BJ (cell line): ENCODE data around the gene SNRPA1. TPM values are rescaled to one million over a fixed set of nuclear protein-coding genes. Genes with fewer than 3 reads are reported as not detected.

Source experiments
- CTCF ChIA-PET: fragments of 350-600 bp; formaldehyde crosslinking; extraction: SDS; loops from one replicate; lab custom pipeline; 2021; ENCODE audit warnings: antibody characterized with exemption, inconsistent platforms; lab: Yijun Ruan, JAX
- POLR2A ChIA-PET: fragments of 300-600 bp; sonication (Branson Sonifier 250); formaldehyde crosslinking; extraction: SDS; loops from one replicate; lab custom pipeline; 2021; ENCODE audit warnings: antibody characterized with exemption; lab: Charles Lee
- DNase-seq: peaks from one replicate; pipeline ENCODE4 v3.0.0-alpha.2; 2011; ENCODE audit warnings: low read depth
- H3K27me3 ChIP-seq: 2 replicates; pipeline ENCODE4 v1.6.0; 2011; ENCODE audit warnings: low read length; ENCODE audit not compliant: control insufficient read depth, insufficient read depth
- H3K36me3 ChIP-seq: 2 replicates; pipeline ENCODE4 v1.5.1; 2011; ENCODE audit warnings: low read length; ENCODE audit not compliant: control insufficient read depth, insufficient read depth
- H3K4me3 ChIP-seq: 2 replicates; pipeline ENCODE4 v1.5.1; 2011; ENCODE audit warnings: low read depth, mild to moderate bottlenecking, control low read depth, low read length
- polyA plus RNA-seq: library from polyadenylated mRNA; depleted of rRNA; stranded (reverse); fragments of >200 nt; gene quantifications from 2 replicates; pipeline ENCODE4 v1.2.3, GENCODE V29; 2011
- TF ChIP-seq, protein P1 (sequence below): IDR thresholded peaks from 2 replicates; pipeline ENCODE4 v1.5.1; 2011; ENCODE audit warnings: low read depth, mild to moderate bottlenecking, control low read depth, inconsistent platforms, low read length, moderate library complexity; ENCODE audit not compliant: insufficient read depth

The SNRPA1 gene
- polyA plus RNA-seq, 1 experiment = 27.0 TPM

DNA sequence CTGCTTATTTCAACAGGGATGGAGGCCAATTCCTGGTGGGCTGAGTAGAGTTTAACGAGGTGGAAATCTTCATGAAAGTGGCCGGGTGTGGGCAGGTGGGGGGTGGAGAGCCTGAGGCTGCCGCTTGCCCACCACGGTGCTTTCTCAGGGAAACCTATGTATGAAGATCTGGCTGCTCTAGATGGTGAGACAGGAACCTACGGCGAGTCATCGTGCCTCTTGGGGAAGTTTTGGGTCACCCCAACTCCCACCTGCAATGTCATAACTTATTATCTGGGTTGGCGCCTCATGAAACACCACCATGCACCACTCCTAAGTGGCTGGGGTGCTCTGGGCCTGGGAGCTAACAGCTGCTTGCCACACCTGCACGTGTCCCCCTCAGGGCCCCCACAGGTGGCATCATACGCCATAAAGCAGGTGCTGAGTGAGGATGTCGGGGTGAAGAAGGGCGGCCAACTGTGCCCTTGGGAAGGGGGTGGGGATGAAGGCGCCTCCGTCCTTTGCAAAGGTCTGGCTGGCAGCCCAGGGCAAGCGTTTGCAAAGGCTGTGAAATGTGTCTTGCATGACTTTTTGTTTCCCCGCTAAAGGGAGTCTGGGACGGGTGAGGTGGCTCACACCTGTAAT lies 27.9 kb upstream of the SNRPA1 start:
- Histone ChIP-seq H3K27me3 (peaks cover 1% of the 10 kb centered on the region), H3K36me3 (no peaks in the 10 kb centered on the region), H3K4me3 (no peak overlapping the region)
- CTCF ChIA-PET = interaction anchor here (1.0 kb wide), 1 partner anchor 60 kb away, joined by 3 read pairs; no protein-coding TSS in a partner anchor
- TF ChIP-seq, protein P1, sequence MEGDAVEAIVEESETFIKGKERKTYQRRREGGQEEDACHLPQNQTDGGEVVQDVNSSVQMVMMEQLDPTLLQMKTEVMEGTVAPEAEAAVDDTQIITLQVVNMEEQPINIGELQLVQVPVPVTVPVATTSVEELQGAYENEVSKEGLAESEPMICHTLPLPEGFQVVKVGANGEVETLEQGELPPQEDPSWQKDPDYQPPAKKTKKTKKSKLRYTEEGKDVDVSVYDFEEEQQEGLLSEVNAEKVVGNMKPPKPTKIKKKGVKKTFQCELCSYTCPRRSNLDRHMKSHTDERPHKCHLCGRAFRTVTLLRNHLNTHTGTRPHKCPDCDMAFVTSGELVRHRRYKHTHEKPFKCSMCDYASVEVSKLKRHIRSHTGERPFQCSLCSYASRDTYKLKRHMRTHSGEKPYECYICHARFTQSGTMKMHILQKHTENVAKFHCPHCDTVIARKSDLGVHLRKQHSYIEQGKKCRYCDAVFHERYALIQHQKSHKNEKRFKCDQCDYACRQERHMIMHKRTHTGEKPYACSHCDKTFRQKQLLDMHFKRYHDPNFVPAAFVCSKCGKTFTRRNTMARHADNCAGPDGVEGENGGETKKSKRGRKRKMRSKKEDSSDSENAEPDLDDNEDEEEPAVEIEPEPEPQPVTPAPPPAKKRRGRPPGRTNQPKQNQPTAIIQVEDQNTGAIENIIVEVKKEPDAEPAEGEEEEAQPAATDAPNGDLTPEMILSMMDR = no peak
- POLR2A ChIA-PET = no interaction called here
- DNase-seq = no peak

DNA sequence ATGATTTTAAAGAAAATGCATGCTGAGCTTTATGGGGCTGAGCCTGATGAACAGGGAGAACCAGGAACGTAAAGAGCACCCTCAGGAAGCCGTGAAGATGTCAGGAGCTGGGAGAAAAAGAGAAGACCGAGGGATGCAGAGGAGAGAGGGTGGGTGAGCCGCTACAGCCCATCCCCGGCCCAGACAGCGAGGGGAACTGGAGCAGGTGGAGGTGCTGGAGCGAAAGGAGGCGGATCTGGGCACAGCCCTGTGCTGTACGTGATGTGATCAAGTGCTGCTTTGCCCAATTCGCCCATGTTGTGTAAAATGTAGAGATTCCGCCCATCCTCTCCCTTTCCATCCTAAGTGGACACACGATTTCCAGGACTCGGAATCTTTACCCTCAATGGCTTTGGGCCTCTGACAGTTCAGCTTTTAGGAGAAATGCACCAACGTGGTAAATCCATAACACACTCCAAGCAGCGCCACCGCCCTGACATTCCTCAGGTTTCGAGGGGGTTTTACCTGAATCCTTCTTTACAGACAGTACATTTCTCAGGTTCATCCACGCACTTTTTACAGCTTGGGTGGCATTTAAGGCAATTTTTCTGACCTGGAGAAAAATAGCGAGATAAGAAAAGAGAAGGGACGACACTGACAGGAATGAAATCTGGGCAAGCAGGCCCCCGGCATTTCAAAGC lies 27.1 kb upstream of the SNRPA1 start:
- DNase-seq = no peak
- CTCF ChIA-PET = interaction anchor here (1.0 kb wide), 1 partner anchor 61 kb away, joined by 3 read pairs; no protein-coding TSS in a partner anchor
- TF ChIP-seq, protein P1 = no peak
- POLR2A ChIA-PET = no interaction called here
- H3K4me3 ChIP-seq = no peak overlapping the region
- peaks cover 1% of the 10 kb centered on the region for H3K27me3 ChIP-seq
- H3K36me3 ChIP-seq = no peaks in the 10 kb centered on the region

DNA sequence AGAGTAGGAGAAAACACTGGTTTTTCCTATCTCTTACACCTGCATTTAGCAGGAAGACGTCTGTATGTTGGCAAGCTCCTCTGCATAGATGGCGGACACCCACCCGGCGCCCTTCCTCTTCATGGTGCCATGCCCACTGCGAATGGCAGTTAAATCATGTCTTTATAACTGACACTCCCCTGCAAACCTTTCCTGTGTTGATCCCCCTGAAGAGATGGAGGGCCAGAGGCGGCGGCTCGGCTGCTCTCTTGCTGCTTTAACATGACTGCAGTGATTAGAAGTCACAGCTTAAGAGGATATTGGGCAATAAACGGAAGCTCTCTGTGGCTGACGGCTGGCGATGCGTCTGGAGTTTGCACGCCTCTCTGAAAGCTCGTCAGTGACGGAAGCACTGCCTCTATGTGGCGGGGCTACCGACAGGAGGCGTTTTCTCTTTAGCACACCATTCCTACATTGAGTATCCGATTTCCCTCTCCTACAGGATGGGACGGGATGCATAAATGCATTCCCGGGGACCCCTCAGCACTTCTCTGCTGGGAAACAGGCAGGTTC lies 25.5 kb upstream of the SNRPA1 start:
- no peak for DNase-seq
- Histone ChIP-seq H3K27me3 (peaks cover 3% of the 10 kb centered on the region), H3K36me3 (no peaks in the 10 kb centered on the region), H3K4me3 (no peak overlapping the region)
- TF ChIP-seq, protein P1 = peak; percentile 25; the same call in 1 of the 2 replicates
- ChIA-PET POLR2A (no interaction called here), CTCF (interaction anchor here (0.7 to 2.9 kb wide), 3 partner anchors 18 to 322 kb away, joined by 3 to 7 read pairs (median 6); no protein-coding TSS in a partner anchor)

DNA sequence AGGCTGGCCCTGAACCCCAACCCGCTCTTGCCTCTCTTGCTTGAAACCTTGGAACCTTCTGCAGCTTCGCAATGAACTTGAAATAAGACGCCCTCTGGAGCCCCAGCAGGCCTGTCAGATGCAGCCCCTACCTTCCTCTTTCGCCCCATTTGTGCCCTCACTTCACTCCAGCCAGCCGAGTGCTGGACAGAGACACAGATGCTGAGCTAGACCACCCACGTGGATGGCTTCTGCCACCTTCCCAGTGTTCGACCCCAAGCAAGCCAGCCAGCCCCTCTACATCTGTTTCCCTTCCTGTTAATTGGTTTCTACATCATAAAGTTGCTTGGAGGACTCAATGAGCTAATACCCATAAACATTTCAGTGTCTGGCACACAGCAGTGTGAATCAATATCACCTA lies 23.8 kb upstream of the SNRPA1 start:
- ChIA-PET POLR2A (no interaction called here), CTCF (interaction anchor here (1.6 to 2.9 kb wide), 3 partner anchors 13 to 323 kb away, joined by 6 to 7 read pairs (median 6); no protein-coding TSS in a partner anchor)
- no peaks in the 10 kb centered on the region for H3K36me3 ChIP-seq
- H3K27me3 ChIP-seq = peaks cover 3% of the 10 kb centered on the region
- TF ChIP-seq, protein P1 = no peak
- no peak overlapping the region for H3K4me3 ChIP-seq
- no peak for DNase-seq
